ENCODE results near the gene EGLN2. TPM values are rescaled to one million over a fixed set of nuclear protein-coding genes. Genes with fewer than 3 reads are reported as not detected.

The EGLN2 gene
- total RNA-seq, 1 donor from 2014 or later: 83.4 TPM

DNA sequence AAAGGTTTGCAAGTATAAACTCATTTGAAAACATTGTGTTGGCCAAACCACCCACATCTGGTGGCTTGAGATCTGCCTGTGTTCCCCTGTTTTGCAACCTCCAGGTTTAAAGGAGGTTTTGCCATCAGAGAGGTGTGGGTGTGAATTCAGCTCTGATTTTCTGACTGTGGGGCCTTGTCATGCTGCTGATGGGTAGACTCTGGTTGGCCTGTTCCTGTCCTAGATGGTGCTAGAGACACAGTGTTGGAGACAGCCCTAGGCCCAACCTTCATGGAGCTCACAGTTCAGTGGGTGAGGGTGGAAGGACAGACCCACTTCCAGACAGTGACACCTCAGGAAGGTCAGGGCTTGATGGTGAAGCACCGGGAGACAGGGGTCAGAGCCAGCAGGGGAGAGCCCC is 13.5 kb upstream of the EGLN2 start:
- Mint-ChIP-seq H3K27me3 (no peaks in the 10 kb centered on the region), H3K9me3 (no peaks in the 10 kb centered on the region), H3K36me3 (peaks cover 4% of the 10 kb centered on the region), H3K27ac (no peak overlapping the region), H3K4me1 (ENCODE audit: unreplicated experiment) (no peaks in the 10 kb centered on the region), H3K4me3 (no peak overlapping the region)
- no peak for DNase-seq (ENCODE audit: extremely low spot score, unreplicated experiment)
- TF ChIP-seq CTCF (conservative IDR thresholded peaks at IDR 0.05): no peak

DNA sequence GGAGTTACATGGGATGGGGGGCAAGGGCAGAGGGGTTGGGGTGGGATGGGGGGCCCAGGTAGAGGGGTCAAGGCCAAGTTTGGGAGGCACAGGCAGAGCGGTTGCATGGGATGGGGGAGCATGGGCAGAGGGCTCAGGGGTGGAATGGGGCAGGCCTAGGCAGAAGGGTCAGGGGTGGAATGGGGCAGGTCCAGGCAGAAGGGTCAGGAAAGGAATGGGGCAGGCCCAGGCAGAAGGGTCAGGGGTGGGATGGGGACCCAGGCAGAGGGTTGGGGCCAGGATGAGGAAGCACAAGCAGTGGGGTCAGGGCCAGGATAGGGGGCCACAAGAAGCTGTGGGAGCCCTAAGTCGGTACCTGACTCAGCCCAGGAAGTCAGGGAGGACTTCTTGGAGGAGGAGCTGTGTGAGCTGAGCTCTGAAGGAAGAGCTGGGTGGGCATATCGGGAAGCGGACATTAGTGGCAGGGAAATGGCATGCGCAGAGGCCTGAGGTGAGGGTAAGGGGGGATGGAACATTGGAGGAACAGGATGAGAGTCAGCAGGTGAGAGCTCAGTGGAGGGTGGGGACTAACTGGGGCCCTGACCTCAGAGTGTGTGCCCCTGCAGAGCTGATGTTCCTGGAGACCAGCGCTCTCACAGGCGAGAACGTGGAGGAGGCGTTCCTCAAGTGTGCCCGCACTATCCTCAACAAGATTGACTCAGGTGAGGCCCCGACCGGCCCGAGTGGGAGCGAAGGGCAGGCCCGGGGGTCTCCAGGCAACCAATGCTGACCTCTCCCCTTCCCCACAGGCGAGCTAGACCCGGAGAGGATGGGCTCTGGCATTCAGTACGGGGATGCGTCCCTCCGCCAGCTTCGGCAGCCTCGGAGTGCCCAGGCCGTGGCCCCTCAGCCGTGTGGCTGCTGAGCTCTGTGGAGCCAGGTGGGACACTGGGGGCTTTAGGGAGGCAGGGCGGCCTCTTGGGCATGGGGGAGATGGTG is 12.6 kb upstream of the EGLN2 start:
- Mint-ChIP-seq H3K4me3 (no peak overlapping the region), H3K27ac (no peak overlapping the region), H3K27me3 (no peaks in the 10 kb centered on the region), H3K9me3 (no peaks in the 10 kb centered on the region), H3K4me1 (ENCODE audit: unreplicated experiment) (peaks cover 2% of the 10 kb centered on the region), H3K36me3 (peaks cover 4% of the 10 kb centered on the region)
- TF ChIP-seq CTCF (conservative IDR thresholded peaks at IDR 0.05): no peak
- DNase-seq (ENCODE audit: extremely low spot score, unreplicated experiment): no peak

DNA sequence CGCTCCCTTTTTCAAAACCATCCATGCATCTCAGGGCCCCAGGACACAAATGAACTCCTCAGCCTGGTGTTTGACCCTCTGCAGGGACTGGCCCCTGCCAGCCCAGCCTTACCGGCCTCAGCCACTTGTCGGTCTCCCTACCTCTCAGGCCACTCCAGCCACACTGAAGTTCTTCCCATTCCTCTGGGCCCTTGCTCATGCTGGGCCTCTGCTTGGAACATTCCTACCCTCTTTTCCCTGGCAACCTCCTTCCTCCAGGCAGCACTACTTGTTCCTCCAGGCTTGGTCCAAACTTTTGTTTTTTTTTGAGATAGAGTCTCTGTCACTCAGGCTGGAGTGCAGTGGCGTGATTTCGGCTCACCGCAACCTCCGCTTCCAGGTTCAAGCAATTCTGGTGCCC is 7.6 kb upstream of the EGLN2 start:
- no peak for TF ChIP-seq CTCF (conservative IDR thresholded peaks at IDR 0.05)
- Mint-ChIP-seq H3K27ac (no peak overlapping the region), H3K36me3 (no peaks in the 10 kb centered on the region), H3K27me3 (no peaks in the 10 kb centered on the region), H3K4me3 (no peak overlapping the region), H3K4me1 (ENCODE audit: unreplicated experiment) (peaks cover 11% of the 10 kb centered on the region), H3K9me3 (no peaks in the 10 kb centered on the region)
- no peak for DNase-seq (ENCODE audit: extremely low spot score, unreplicated experiment)

GRCh38 chr19:40791996-40792395 is 7.0 kb upstream of the EGLN2 start:
- no peaks in the 10 kb centered on the region for H3K9me3 Mint-ChIP-seq
- H3K4me3 Mint-ChIP-seq: no peak overlapping the region
- TF ChIP-seq CTCF (conservative IDR thresholded peaks at IDR 0.05): no peak
- peaks cover 11% of the 10 kb centered on the region for H3K4me1 Mint-ChIP-seq (ENCODE audit: unreplicated experiment)
- H3K27me3 Mint-ChIP-seq: no peaks in the 10 kb centered on the region
- H3K27ac Mint-ChIP-seq: peak overlapping the region; percentile 89
- no peaks in the 10 kb centered on the region for H3K36me3 Mint-ChIP-seq
- no peak for DNase-seq (ENCODE audit: extremely low spot score, unreplicated experiment)

DNA sequence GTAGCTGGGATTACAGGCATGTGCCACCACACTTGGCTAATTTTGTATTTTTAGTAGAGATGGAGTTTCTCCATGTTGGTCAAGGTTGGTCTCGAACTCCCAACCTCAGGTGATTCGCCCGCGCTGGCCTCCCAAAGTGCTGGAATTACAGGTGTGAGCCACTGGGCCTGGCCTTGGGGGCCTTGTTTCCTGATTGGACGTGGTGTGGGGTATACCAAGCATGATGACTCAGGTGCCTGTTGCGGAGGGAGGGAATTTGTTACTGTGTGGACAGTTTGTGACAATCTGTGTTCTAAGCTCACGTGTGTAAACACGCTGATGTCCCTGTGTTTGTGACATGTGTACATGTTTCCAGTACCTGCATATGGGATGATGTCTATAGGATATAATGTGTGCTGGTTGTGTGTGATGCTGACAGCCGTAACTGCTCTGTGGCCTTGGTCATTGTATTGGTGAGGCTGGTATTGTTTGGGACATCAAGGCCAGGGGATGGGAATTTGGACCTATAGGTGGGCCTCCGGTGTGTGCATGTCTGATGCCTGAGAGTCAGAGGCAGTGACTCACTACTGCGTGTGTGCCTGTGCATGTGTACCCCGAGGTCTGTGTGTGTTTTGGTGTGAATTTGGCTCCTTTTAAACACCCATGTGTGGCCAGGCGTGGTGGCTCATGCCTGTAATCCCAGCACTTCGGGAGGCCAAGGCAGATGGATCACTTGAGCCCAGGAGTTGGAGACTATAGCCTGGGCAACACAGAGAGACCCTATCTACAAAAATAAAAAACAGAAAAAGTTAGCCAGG is 1.6 kb upstream of the EGLN2 start:
- no peak for DNase-seq (ENCODE audit: extremely low spot score, unreplicated experiment)
- H3K36me3 Mint-ChIP-seq: no peaks in the 10 kb centered on the region
- H3K27me3 Mint-ChIP-seq: no peaks in the 10 kb centered on the region
- peaks cover 15% of the 10 kb centered on the region for H3K4me1 Mint-ChIP-seq (ENCODE audit: unreplicated experiment)
- H3K27ac Mint-ChIP-seq: peak overlapping the region; percentile 98
- no peaks in the 10 kb centered on the region for H3K9me3 Mint-ChIP-seq
- no peak for TF ChIP-seq CTCF (conservative IDR thresholded peaks at IDR 0.05)
- peak overlapping the region; percentile 16 for H3K4me3 Mint-ChIP-seq

Measured in type B pancreatic cell (in vitro differentiated cells).